ENCODE results near the gene PNMA1. TPM values are rescaled to one million over a fixed set of nuclear protein-coding genes. Genes with fewer than 3 reads are reported as not detected.

The PNMA1 gene
- total RNA-seq, 1 donor from 2014 or later, result 23.6 TPM

- H3K4me3 ChIP-seq (ENCODE audit: low read depth, low read length), result no peak overlapping the region
- no peak for DNase-seq (ENCODE audit: low read depth)
- TF ChIP-seq, protein P1, sequence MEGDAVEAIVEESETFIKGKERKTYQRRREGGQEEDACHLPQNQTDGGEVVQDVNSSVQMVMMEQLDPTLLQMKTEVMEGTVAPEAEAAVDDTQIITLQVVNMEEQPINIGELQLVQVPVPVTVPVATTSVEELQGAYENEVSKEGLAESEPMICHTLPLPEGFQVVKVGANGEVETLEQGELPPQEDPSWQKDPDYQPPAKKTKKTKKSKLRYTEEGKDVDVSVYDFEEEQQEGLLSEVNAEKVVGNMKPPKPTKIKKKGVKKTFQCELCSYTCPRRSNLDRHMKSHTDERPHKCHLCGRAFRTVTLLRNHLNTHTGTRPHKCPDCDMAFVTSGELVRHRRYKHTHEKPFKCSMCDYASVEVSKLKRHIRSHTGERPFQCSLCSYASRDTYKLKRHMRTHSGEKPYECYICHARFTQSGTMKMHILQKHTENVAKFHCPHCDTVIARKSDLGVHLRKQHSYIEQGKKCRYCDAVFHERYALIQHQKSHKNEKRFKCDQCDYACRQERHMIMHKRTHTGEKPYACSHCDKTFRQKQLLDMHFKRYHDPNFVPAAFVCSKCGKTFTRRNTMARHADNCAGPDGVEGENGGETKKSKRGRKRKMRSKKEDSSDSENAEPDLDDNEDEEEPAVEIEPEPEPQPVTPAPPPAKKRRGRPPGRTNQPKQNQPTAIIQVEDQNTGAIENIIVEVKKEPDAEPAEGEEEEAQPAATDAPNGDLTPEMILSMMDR (conservative IDR thresholded peaks at IDR 0.05; ENCODE audit: low read depth, low read length), result no peak
Observed at GRCh38 chr14:73724696-73725095, 10.5 kb upstream of the PNMA1 start.

- peak overlapping the region; percentile 19 for H3K4me3 ChIP-seq (ENCODE audit: low read depth, low read length)
- TF ChIP-seq, protein P1 (conservative IDR thresholded peaks at IDR 0.05; ENCODE audit: low read depth, low read length), result peak; percentile 22
- peak; percentile 63 for DNase-seq (ENCODE audit: low read depth)
Observed at GRCh38 chr14:73723797-73724661, 9.8 kb upstream of the PNMA1 start.

GRCh38 chr14:73723406-73723796 lies 9.2 kb upstream of the PNMA1 start:
- peak; percentile 41 for DNase-seq (ENCODE audit: low read depth)
- peak overlapping the region; percentile 19 for H3K4me3 ChIP-seq (ENCODE audit: low read depth, low read length)
- TF ChIP-seq, protein P1 (conservative IDR thresholded peaks at IDR 0.05; ENCODE audit: low read depth, low read length), result no peak

DNA sequence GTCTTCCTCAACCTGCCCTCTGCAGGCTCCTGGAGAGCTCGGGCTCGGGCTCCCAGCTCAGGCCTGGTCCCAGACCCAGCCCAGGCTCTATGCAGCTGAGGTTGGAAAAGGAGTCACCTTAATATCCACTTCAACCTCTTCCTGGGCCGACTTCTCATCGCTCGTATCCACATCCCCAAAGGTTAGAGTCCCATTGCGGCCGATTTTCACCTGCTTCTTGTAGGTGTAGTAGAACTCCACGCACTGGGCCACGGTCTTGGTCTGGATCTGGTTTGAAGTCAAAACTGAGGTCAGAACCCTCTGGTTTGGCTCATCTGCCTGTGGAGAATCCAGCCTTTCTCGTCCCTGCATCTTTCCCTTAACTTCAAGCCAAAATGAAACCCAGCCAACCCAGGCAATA lies 8.4 kb upstream of the PNMA1 start:
- DNase-seq (ENCODE audit: low read depth), result no peak
- TF ChIP-seq, protein P1 (conservative IDR thresholded peaks at IDR 0.05; ENCODE audit: low read depth, low read length), result no peak
- H3K4me3 ChIP-seq (ENCODE audit: low read depth, low read length), result no peak overlapping the region

DNA sequence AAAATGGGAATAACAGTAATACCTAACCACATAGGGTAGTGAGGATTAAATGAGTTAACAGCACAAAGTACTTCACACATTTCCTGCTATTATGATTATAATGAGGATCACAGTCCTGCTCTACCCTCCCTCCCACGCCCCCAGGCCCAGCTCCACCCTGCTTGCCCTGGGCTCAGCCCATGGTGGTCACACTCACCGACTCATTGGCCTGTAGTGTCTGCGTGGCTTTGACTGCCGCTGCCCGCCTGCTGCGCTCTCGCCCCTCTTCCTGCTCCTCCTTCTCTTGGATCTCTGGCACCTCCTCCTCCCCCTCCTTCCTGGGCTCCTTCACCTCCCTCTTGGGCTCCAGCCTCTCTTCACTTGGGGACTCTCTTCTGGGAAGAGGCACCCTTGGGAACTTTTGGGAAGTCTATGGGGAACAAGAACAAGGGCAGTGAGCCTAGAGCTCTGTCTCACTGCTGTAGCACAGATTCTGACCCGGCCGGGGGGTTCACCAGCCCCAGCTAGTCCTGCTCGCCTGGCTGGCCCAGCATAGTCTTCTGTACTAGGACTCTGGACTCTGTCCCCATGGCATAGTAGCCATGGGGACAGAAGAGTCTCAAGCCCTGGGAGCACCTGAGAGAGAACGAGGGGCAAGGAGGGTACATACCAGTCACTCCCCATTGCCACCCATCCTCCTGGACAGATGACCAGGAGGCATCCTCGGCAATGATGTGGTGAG lies 7.1 kb upstream of the PNMA1 start:
- DNase-seq (ENCODE audit: low read depth), result no peak
- no peak overlapping the region for H3K4me3 ChIP-seq (ENCODE audit: low read depth, low read length)
- TF ChIP-seq, protein P1 (conservative IDR thresholded peaks at IDR 0.05; ENCODE audit: low read depth, low read length), result no peak

DNA sequence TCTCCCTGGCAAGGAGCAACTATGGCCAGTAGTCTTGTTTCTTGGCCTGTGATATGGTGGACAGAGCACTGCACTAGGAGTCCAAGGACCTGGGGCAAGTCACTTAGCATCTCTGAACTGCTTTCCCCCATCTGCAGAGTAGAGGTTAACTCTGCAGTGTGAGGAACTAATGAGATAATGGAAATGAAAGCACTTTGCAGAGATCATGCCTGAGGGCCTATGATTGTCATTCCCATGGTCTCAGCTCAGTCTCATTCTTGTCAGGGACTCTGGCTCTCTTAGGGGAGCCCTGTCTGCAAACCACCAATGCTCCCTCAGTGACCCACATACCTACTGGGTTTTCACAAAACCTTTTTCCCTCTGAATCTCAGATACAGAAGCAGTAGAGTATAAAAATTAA lies 6.5 kb upstream of the PNMA1 start:
- TF ChIP-seq, protein P1 (conservative IDR thresholded peaks at IDR 0.05; ENCODE audit: low read depth, low read length), result no peak
- DNase-seq (ENCODE audit: low read depth), result no peak

More for the DNA sequence above, 6.5 kb upstream of the PNMA1 start:
- H3K4me3 ChIP-seq (ENCODE audit: low read depth, low read length), result no peak overlapping the region
